H9 (cell line): Measurements from ENCODE around the gene AFAP1L1. TPM values are rescaled to one million over a fixed set of nuclear protein-coding genes. Genes with fewer than 3 reads are reported as not detected.

Experiments used
- DNase-seq: peaks from one replicate; pipeline ENCODE4 v3.0.0-alpha.2; 2017
- H2AFZ ChIP-seq: one replicate; pipeline ENCODE4 v1.6.1; 2013; ENCODE audit warnings: mild to moderate bottlenecking, low read length, control low read depth, moderate library complexity
- H2AK5ac ChIP-seq: 2 replicates; pipeline ENCODE4 v1.6.1; 2013; ENCODE audit warnings: low read length, control low read depth, mixed read lengths; ENCODE audit not compliant: insufficient read length
- H2BK120ac ChIP-seq: one replicate; pipeline ENCODE4 v1.6.1; 2013; ENCODE audit warnings: low read depth, mild to moderate bottlenecking, low read length, control low read depth, inconsistent platforms; ENCODE audit not compliant: poor library complexity, severe bottlenecking
- H2BK12ac ChIP-seq: 2 replicates; pipeline ENCODE4 v1.6.1; 2013; ENCODE audit warnings: low read length, control low read depth, mixed read lengths, low read depth; ENCODE audit not compliant: insufficient read length
- H2BK15ac ChIP-seq: 2 replicates; pipeline ENCODE4 v1.6.1; 2013; ENCODE audit warnings: low read depth, low read length, control low read depth
- H2BK20ac ChIP-seq: one replicate; pipeline ENCODE4 v1.6.1; 2013; ENCODE audit warnings: low read depth, mild to moderate bottlenecking, low read length, control low read depth, inconsistent platforms; ENCODE audit not compliant: poor library complexity, severe bottlenecking
- H2BK5ac ChIP-seq: 2 replicates; pipeline ENCODE4 v1.6.1; 2013; ENCODE audit warnings: low read length, control low read depth, mixed read lengths; ENCODE audit not compliant: insufficient read length
- H3K14ac ChIP-seq: 2 replicates; pipeline ENCODE4 v1.6.1; 2013; ENCODE audit warnings: low read length, control low read depth; ENCODE audit not compliant: insufficient read depth
- H3K18ac ChIP-seq: 2 replicates; pipeline ENCODE4 v1.6.1; 2013; ENCODE audit warnings: low read depth, mild to moderate bottlenecking, mixed read lengths, low read length, control low read depth; ENCODE audit not compliant: insufficient read length
- H3K23ac ChIP-seq: 2 replicates; pipeline ENCODE4 v1.6.1; 2013; ENCODE audit warnings: low read length, control low read depth, mixed read lengths, low read depth; ENCODE audit not compliant: insufficient read length
- H3K23me2 ChIP-seq: 2 replicates; pipeline ENCODE4 v1.6.1; 2013; ENCODE audit warnings: low read depth, mild to moderate bottlenecking, mixed read lengths, low read length, control low read depth; ENCODE audit not compliant: insufficient read length, poor library complexity, severe bottlenecking
- H3K27ac ChIP-seq: 2 replicates; pipeline ENCODE4 v1.5.1; 2013; ENCODE audit warnings: low read length, control low read depth, mixed read lengths, low read depth; ENCODE audit not compliant: insufficient read length
- H3K27me3 ChIP-seq: 2 replicates; pipeline ENCODE4 v1.6.1; 2013; ENCODE audit warnings: low read length, control low read depth, inconsistent platforms; ENCODE audit not compliant: insufficient read depth
- H3K4ac ChIP-seq: 2 replicates; pipeline ENCODE4 v1.6.1; 2013; ENCODE audit warnings: low read depth, mild to moderate bottlenecking, control low read depth, inconsistent platforms, low read length, moderate library complexity
- H3K4me1 ChIP-seq: 2 replicates; pipeline ENCODE4 v1.6.1; 2013; ENCODE audit warnings: low read length, control low read depth, inconsistent platforms; ENCODE audit not compliant: insufficient read depth
- H3K4me2 ChIP-seq: 2 replicates; pipeline ENCODE4 v1.6.1; 2013; ENCODE audit warnings: low read length, control low read depth, mixed read lengths; ENCODE audit not compliant: insufficient read length, insufficient read depth
- H3K56ac ChIP-seq: 2 replicates; pipeline ENCODE4 v1.6.1; 2013; ENCODE audit warnings: low read depth, mild to moderate bottlenecking, mixed read lengths, low read length, control low read depth; ENCODE audit not compliant: insufficient read length
- H3K79me1 ChIP-seq: 2 replicates; pipeline ENCODE4 v1.6.1; 2013; ENCODE audit warnings: low read depth, mild to moderate bottlenecking, moderate library complexity, low read length, control low read depth, inconsistent platforms; ENCODE audit not compliant: insufficient read depth, poor library complexity, severe bottlenecking
- H3K79me2 ChIP-seq: 2 replicates; pipeline ENCODE4 v1.6.1; 2013; ENCODE audit warnings: low read length, control low read depth, inconsistent platforms; ENCODE audit not compliant: insufficient read depth
- H3K9ac ChIP-seq: 2 replicates; pipeline ENCODE4 v1.6.1; 2013; ENCODE audit warnings: low read length, control low read depth, mixed read lengths; ENCODE audit not compliant: insufficient read length; ENCODE audit errors: extremely low read depth
- H3K9me3 ChIP-seq: one replicate; pipeline ENCODE4 v1.6.1; 2013; ENCODE audit warnings: low read depth, low read length, inconsistent platforms; ENCODE audit not compliant: control insufficient read depth
- H3T11ph ChIP-seq: one replicate; pipeline ENCODE4 v1.6.1; 2013; ENCODE audit warnings: mild to moderate bottlenecking, low read length, control low read depth, inconsistent platforms
- H4K20me1 ChIP-seq: one replicate; pipeline ENCODE4 v1.6.1; 2013; ENCODE audit not compliant: control insufficient read depth, insufficient read length, insufficient read depth
- H4K5ac ChIP-seq: 2 replicates; pipeline ENCODE4 v1.6.1; 2013; ENCODE audit warnings: low read depth, mild to moderate bottlenecking, mixed read lengths, low read length, control low read depth; ENCODE audit not compliant: insufficient read length
- H4K8ac ChIP-seq: replicated peaks from 2 replicates; pipeline ENCODE4 v1.6.1; 2013; ENCODE audit warnings: low read length, control low read depth, mixed read lengths, low read depth; ENCODE audit not compliant: insufficient read length
- H4K91ac ChIP-seq: 2 replicates; pipeline ENCODE4 v1.6.1; 2013; ENCODE audit warnings: low read depth, mild to moderate bottlenecking, moderate library complexity, mixed read lengths, low read length, control low read depth; ENCODE audit not compliant: insufficient read length
- H3K27ac Mint-ChIP-seq, 3 experiments: 2 replicates in 2 of 3; 3 replicates in 1 of 3; pipeline ENCODE4 v1.8.0; 2020 to 2021; ENCODE audit warnings: mixed read lengths in 3 of 3, mild to moderate bottlenecking in 1 of 3, moderate library complexity in 1 of 3
- H3K27me3 Mint-ChIP-seq: 2 replicates; pipeline ENCODE4 v1.8.0; 2021; ENCODE audit warnings: low read depth, mild to moderate bottlenecking, moderate library complexity, mixed read lengths
- H3K36me3 Mint-ChIP-seq, 3 experiments: 2 replicates in 2 of 3; 3 replicates in 1 of 3; pipeline ENCODE4 v1.8.0; 2020 to 2021; ENCODE audit warnings: low read depth in 3 of 3, mixed read lengths in 3 of 3; ENCODE audit not compliant: insufficient read depth in 1 of 3
- H3K4me1 Mint-ChIP-seq, 2 experiments: 2 replicates each; pipeline ENCODE4 v1.8.0; 2020; ENCODE audit warnings: mixed read lengths in 2 of 2
- H3K4me3 Mint-ChIP-seq, 2 experiments: 2 replicates in 1 of 2; 3 replicates in 1 of 2; pipeline ENCODE4 v1.8.0; 2020 to 2021; ENCODE audit warnings: mild to moderate bottlenecking in 2 of 2, mixed read lengths in 2 of 2, moderate library complexity in 1 of 2
- H3K9me3 Mint-ChIP-seq, 2 experiments: 2 replicates in 1 of 2; 3 replicates in 1 of 2; pipeline ENCODE4 v1.8.0; 2020; ENCODE audit warnings: mild to moderate bottlenecking in 2 of 2, mixed read lengths in 2 of 2, moderate library complexity in 1 of 2
- WGBS: extraction: QIAGEN DNeasy Blood & Tissue Kit; methylation state at CpG from one replicate; pipeline ENCODE4 v1.1.7; 2013; ENCODE audit warnings: missing lambda C conversion rate, low lambda C conversion rate, mixed read lengths; ENCODE audit not compliant: insufficient read length; ENCODE audit errors: extremely low coverage; 5-methylcytosine and 5-hydroxymethylcytosine counted together
- total RNA-seq: library from RNA; stranded (reverse); gene quantifications from 2 replicates; pipeline ENCODE4 v1.2.1, GENCODE V29; 2021
- TF ChIP-seq, protein P1 (sequence below): fragments of 200-600 bp; sonication (generic); conservative IDR thresholded peaks from 3 replicates; pipeline ENCODE4 v1.8.0; 2021; ENCODE audit warnings: antibody characterized with exemption, mild to moderate bottlenecking

AFAP1L1 gene
- total RNA-seq, 1 experiment from 2014 or later = 1.8 TPM

DNA sequence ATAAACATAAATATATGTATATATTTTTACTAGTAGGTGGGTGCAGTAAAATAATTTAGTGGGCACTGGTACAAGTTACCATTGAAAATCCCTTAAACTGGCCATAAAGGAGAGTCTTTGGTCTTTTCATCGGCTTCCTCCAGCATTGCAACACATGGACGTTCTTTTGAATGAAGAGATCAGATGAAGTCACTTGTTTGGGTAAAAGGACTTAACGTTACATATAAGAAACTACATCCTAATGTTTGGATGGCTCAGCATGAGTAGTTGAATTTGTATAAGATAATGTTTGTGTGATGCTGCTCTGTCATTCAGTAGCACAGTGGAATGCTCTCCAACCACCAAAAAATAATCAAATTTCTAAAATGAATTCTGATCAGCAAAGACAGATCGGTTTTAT lies 31.6 kb downstream of the AFAP1L1 start:
- H3K27ac ChIP-seq = no peak overlapping the region
- no peak overlapping the region for H3T11ph ChIP-seq
- no peak overlapping the region for H2BK20ac ChIP-seq
- no peaks in the 10 kb centered on the region for H3K9me3 Mint-ChIP-seq
- H3K27me3 ChIP-seq = no peaks in the 10 kb centered on the region
- H3K56ac ChIP-seq = no peak overlapping the region
- H4K20me1 ChIP-seq = no peaks in the 10 kb centered on the region
- H3K79me2 ChIP-seq = no peaks in the 10 kb centered on the region
- H2BK5ac ChIP-seq = no peak overlapping the region
- H3K27ac Mint-ChIP-seq = no peak overlapping the region
- H3K9me3 ChIP-seq = no peaks in the 10 kb centered on the region
- no peak overlapping the region for H2BK15ac ChIP-seq
- H3K23me2 ChIP-seq = no peaks in the 10 kb centered on the region
- no peak overlapping the region for H3K18ac ChIP-seq
- no peak overlapping the region for H4K91ac ChIP-seq
- no peak overlapping the region for H4K8ac ChIP-seq
- TF ChIP-seq, protein P1, sequence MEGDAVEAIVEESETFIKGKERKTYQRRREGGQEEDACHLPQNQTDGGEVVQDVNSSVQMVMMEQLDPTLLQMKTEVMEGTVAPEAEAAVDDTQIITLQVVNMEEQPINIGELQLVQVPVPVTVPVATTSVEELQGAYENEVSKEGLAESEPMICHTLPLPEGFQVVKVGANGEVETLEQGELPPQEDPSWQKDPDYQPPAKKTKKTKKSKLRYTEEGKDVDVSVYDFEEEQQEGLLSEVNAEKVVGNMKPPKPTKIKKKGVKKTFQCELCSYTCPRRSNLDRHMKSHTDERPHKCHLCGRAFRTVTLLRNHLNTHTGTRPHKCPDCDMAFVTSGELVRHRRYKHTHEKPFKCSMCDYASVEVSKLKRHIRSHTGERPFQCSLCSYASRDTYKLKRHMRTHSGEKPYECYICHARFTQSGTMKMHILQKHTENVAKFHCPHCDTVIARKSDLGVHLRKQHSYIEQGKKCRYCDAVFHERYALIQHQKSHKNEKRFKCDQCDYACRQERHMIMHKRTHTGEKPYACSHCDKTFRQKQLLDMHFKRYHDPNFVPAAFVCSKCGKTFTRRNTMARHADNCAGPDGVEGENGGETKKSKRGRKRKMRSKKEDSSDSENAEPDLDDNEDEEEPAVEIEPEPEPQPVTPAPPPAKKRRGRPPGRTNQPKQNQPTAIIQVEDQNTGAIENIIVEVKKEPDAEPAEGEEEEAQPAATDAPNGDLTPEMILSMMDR = no peak
- no peak overlapping the region for H2BK120ac ChIP-seq
- no peak overlapping the region for H2BK12ac ChIP-seq
- no peaks in the 10 kb centered on the region for H3K36me3 Mint-ChIP-seq
- no peaks in the 10 kb centered on the region; the same call in 1 of the 2 replicates for H3K27me3 Mint-ChIP-seq
- H2AFZ ChIP-seq = no peak overlapping the region
- no peak overlapping the region for H3K4ac ChIP-seq
- H4K5ac ChIP-seq = no peak overlapping the region
- H3K79me1 ChIP-seq = no peaks in the 10 kb centered on the region
- H3K14ac ChIP-seq = no peak overlapping the region
- DNase-seq = no peak
- no peaks in the 10 kb centered on the region for H3K4me1 ChIP-seq
- H3K23ac ChIP-seq = no peak overlapping the region
- no peak overlapping the region for H3K4me2 ChIP-seq
- no peak overlapping the region for H3K9ac ChIP-seq
- no peaks in the 10 kb centered on the region for H3K4me1 Mint-ChIP-seq
- no peak overlapping the region for H2AK5ac ChIP-seq
- WGBS = no CpG with 5 or more reads among the region's 4 CpGs
- H3K4me3 Mint-ChIP-seq = no peak overlapping the region
